GM12878 (cell line): Measurements from ENCODE around the gene SLC35A4. TPM values are rescaled to one million over a fixed set of nuclear protein-coding genes. Genes with fewer than 3 reads are reported as not detected.

Source experiments
- ATAC-seq: fragments of 200-7000 bp; cut with Tn5 transposase; 3 replicates; pipeline ENCODE4 v1.9.1; 2020; ENCODE audit warnings: mild to moderate bottlenecking, moderate library complexity
- BruUV-seq: library from RNA; stranded (reverse); fragments of 400-500 nt; replicated peaks from 2 replicates; lab custom pipeline; 2021; lab: Mats Ljungman, UMichigan
- CTCF ChIA-PET: fragments of 300-600 bp; sonication (Branson Sonifier 250); formaldehyde crosslinking; extraction: SDS; loops from one replicate; lab custom pipeline; 2021; ENCODE audit warnings: inconsistent platforms; lab: Yijun Ruan, JAX
- POLR2A ChIA-PET: fragments of 350-600 bp; formaldehyde crosslinking; extraction: SDS; loops from one replicate; lab custom pipeline; 2021; ENCODE audit warnings: inconsistent platforms; lab: Charles Lee
- RAD21 ChIA-PET: fragments of 300-600 bp; sonication (Branson Sonifier 250); formaldehyde crosslinking; loops from one replicate; lab custom pipeline; 2023; ENCODE audit warnings: antibody characterized with exemption; ENCODE audit not compliant: unreplicated experiment; lab: Charles Lee
- SMC1A ChIA-PET: fragments of 300-600 bp; sonication (Branson Sonifier 250); formaldehyde crosslinking; loops from one replicate; lab custom pipeline; 2023; ENCODE audit not compliant: unreplicated experiment, uncharacterized antibody; lab: Charles Lee
- DNase-seq: peaks from one replicate; pipeline ENCODE4 v3.0.0-alpha.2; 2011; ENCODE audit warnings: low read depth, low spot score
- FAIRE-seq: peaks from 3 replicates; lab custom pipeline; 2011; peaks lifted over from hg19 to GRCh38; lab: Jason Lieb, UNC
- H2AFZ ChIP-seq: 2 replicates; pipeline ENCODE4 v1.6.0; 2011; ENCODE audit warnings: low read depth, low read length, control low read depth; ENCODE audit not compliant: control insufficient read depth
- H3K27ac ChIP-seq: 2 replicates; pipeline ENCODE4 v1.5.1; 2011; ENCODE audit warnings: control low read depth; ENCODE audit not compliant: control insufficient read depth, insufficient read depth
- H3K27me3 ChIP-seq, 2 experiments: replicated peaks in 1 of 2; 2 replicates each; pipeline versions ENCODE4 v1.6.0 to v1.6.1; 2011; ENCODE audit warnings: low read length in 1 of 2; ENCODE audit not compliant: control insufficient read depth in 2 of 2, insufficient read depth in 2 of 2
- H3K36me3 ChIP-seq, 2 experiments: 2 replicates each; pipeline ENCODE4 v1.5.1; 2011; ENCODE audit warnings: low read length in 1 of 2; ENCODE audit not compliant: control insufficient read depth in 2 of 2, insufficient read depth in 2 of 2
- H3K4me1 ChIP-seq: 2 replicates; pipeline ENCODE4 v1.6.1; 2011; ENCODE audit warnings: mild to moderate bottlenecking, low read length, moderate library complexity, mixed read lengths; ENCODE audit not compliant: control insufficient read depth, insufficient read depth
- H3K4me2 ChIP-seq: 2 replicates; pipeline ENCODE4 v1.6.0; 2011; ENCODE audit warnings: control low read depth; ENCODE audit not compliant: control insufficient read depth, insufficient read depth
- H3K4me3 ChIP-seq: fragments of 200-600 bp; sonication (generic); 2 replicates; pipeline ENCODE4 v1.5.1; 2016
- H3K79me2 ChIP-seq: 2 replicates; pipeline ENCODE4 v1.6.0; 2011; ENCODE audit warnings: low read length; ENCODE audit not compliant: control insufficient read depth, insufficient read depth
- H3K9ac ChIP-seq: 2 replicates; pipeline ENCODE4 v1.8.0; 2011; ENCODE audit warnings: low read length, control low read depth, mixed read lengths; ENCODE audit not compliant: control insufficient read depth, insufficient read depth
- H3K9me3 ChIP-seq: replicated peaks from 3 replicates; pipeline ENCODE4 v1.5.1; 2011; ENCODE audit warnings: mild to moderate bottlenecking, low read length; ENCODE audit not compliant: control insufficient read depth, insufficient read depth
- H4K20me1 ChIP-seq: 2 replicates; pipeline ENCODE4 v1.6.0; 2011; ENCODE audit not compliant: control insufficient read depth, insufficient read depth
- ASH2L ChIP-seq: fragments of 300-600, 200-600 bp; sonication (generic); IDR thresholded peaks from 2 replicates; pipeline ENCODE4 v1.6.1; 2017; ENCODE audit warnings: low read depth, mild to moderate bottlenecking, borderline replicate concordance
- ATF3 ChIP-seq: IDR thresholded peaks from 2 replicates; pipeline ENCODE4 v1.6.1; 2011; ENCODE audit warnings: low read depth, mild to moderate bottlenecking, low read length, moderate library complexity, borderline replicate concordance; ENCODE audit errors: extremely low read depth
- CBX5 ChIP-seq: sonication (generic); IDR thresholded peaks from 2 replicates; pipeline ENCODE4 v1.6.1; 2016; ENCODE audit warnings: low read depth, moderate library complexity, mild to moderate bottlenecking, inconsistent platforms
- CHD4 ChIP-seq: fragments of 200-600 bp; sonication (generic); IDR thresholded peaks from 2 replicates; pipeline ENCODE4 v1.6.1; 2016; ENCODE audit warnings: mild to moderate bottlenecking
- E2F4 ChIP-seq: IDR thresholded peaks from 2 replicates; pipeline ENCODE4 v1.6.1; 2012; ENCODE audit warnings: low read depth, low read length, improper control_type of control experiment
- FOXM1 ChIP-seq: IDR thresholded peaks from 2 replicates; pipeline ENCODE4 v1.6.1; 2012; ENCODE audit warnings: low read depth, mild to moderate bottlenecking, inconsistent platforms, low read length, moderate library complexity
- GABPA ChIP-seq: IDR thresholded peaks from 2 replicates; pipeline ENCODE4 v1.6.1; 2014; ENCODE audit warnings: antibody characterized with exemption, low read depth, mild to moderate bottlenecking, inconsistent platforms
- KDM1A ChIP-seq: fragments of 200-600 bp; sonication (generic); IDR thresholded peaks from 2 replicates; pipeline ENCODE4 v1.6.1; 2016; ENCODE audit warnings: borderline replicate concordance
- NRF1 ChIP-seq: conservative IDR thresholded peaks from 2 replicates; pipeline ENCODE4 v1.6.1; 2011; ENCODE audit warnings: mild to moderate bottlenecking, low read depth, low read length, improper control_type of control experiment
- RAD21 ChIP-seq: IDR thresholded peaks from 2 replicates; pipeline ENCODE4 v1.6.1; 2011; ENCODE audit warnings: mild to moderate bottlenecking, low read depth, low read length, moderate library complexity; ENCODE audit not compliant: insufficient read depth
- RBBP5 ChIP-seq: fragments of 200-600 bp; sonication (generic); conservative IDR thresholded peaks from 2 replicates; pipeline ENCODE4 v1.6.1; 2016
- SUPT20H ChIP-seq: IDR thresholded peaks from 2 replicates; pipeline ENCODE4 v1.6.1; 2011; ENCODE audit warnings: low read depth, mild to moderate bottlenecking, low read length, moderate library complexity, borderline replicate concordance; ENCODE audit not compliant: control insufficient read depth
- TCF12 ChIP-seq: IDR thresholded peaks from 2 replicates; pipeline ENCODE4 v1.6.1; 2011; ENCODE audit warnings: low read depth, mild to moderate bottlenecking, low read length
- ZBTB40 ChIP-seq: fragments of 450-650 bp; IDR thresholded peaks from 2 replicates; pipeline ENCODE4 v1.6.1; 2016; ENCODE audit warnings: mild to moderate bottlenecking, moderate library complexity, borderline replicate concordance
- WGBS: methylation state at CpG from one replicate; pipeline ENCODE4 v1.1.6; 2016; ENCODE audit warnings: low lambda C conversion rate; ENCODE audit not compliant: insufficient replicate concordance, insufficient coverage; ENCODE audit errors: missing lambda C conversion rate; 5-methylcytosine and 5-hydroxymethylcytosine counted together
- in situ Hi-C: fragments of 300-500 bp; cut with MboI; formaldehyde crosslinking; loops from 9 replicates; pipeline ENCODE4 v1.14.3; 2018; ENCODE audit warnings: mixed read lengths
- intact Hi-C: fragments of 100-400 bp; cut with micrococcal nuclease; formaldehyde crosslinking; loops from one replicate; pipeline ENCODE4 v1.14.2; 2022; ENCODE audit not compliant: unreplicated experiment
- polyA plus RNA-seq, 11 experiments: library from polyadenylated mRNA; depleted of rRNA in 4 of 11; unstranded in 6 of 11; stranded (reverse) in 5 of 11; fragments of >200 nt; fragmentation: Nextera tagmentation in 4 of 11; fragmentation: Illumina TruSeq in 1 of 11; extraction: Ambion mirVana in 4 of 11; extraction: Trizol in 1 of 11; gene quantifications; 1 replicate in 1 of 11; 2 replicates in 10 of 11; pipeline versions ENCODE4 v1.2.1 to v1.2.3, GENCODE V29; 2011 to 2016; ENCODE audit warnings: inconsistent platforms in 2 of 11, missing spikeins in 2 of 11, low read depth in 1 of 11
- total RNA-seq, 4 experiments: library from RNA; depleted of rRNA in 3 of 4; stranded (reverse); fragments of >200 nt in 3 of 4; fragmentation: Illumina TruSeq in 1 of 4; extraction: Trizol in 1 of 4; gene quantifications; 2 replicates each; pipeline versions ENCODE4 v1.2.1 to v1.2.3, GENCODE V29; 2013 to 2021

SLC35A4 gene
- total and polyA plus RNA-seq, 10 of the 15 experiments (the other 5 are each of a cell fraction or from before 2014, with no cell fraction given) = 23.8 to 167 (median 114) TPM

GRCh38 chr5:140587495-140587894, 22.9 kb downstream of the SLC35A4 start (continued):
- TF ChIP-seq SUPT20H = no peak
- TF ChIP-seq KDM1A = no peak
- no peak for TF ChIP-seq ZBTB40
- TF ChIP-seq ATF3 = no peak

- ATAC-seq = no peak
- Histone ChIP-seq H3K9ac (no peak overlapping the region), H3K79me2 (no peaks in the 10 kb centered on the region), H3K9me3 (no peaks in the 10 kb centered on the region), H2AFZ (no peak overlapping the region), H3K4me2 (no peak overlapping the region), H3K36me3 (no peaks in the 10 kb centered on the region), H3K27ac (no peak overlapping the region), H4K20me1 (no peaks in the 10 kb centered on the region), H3K4me3 (no peak overlapping the region), H3K4me1 (no peaks in the 10 kb centered on the region), H3K27me3 (no peaks in the 10 kb centered on the region)
- ChIA-PET POLR2A (interaction anchor here (0.7 kb wide), 1 partner anchor 10 kb away, joined by 4 read pairs; no protein-coding TSS in a partner anchor), RAD21 (no interaction called here), SMC1A (interaction anchor here (1.5 kb wide), 1 partner anchor 41 kb away, joined by 4 read pairs; the partner anchor contains the start of gene EIF4EBP3), CTCF (interaction anchor here (1.1 kb wide), 1 partner anchor 237 kb away, joined by 3 read pairs; no protein-coding TSS in a partner anchor)
- FAIRE-seq = no peak
- WGBS = 70% methylated on average over 5 of the region's 5 CpGs
- intact Hi-C loops = no loop called here
- BruUV-seq = no TSS peak
- in situ Hi-C loops = no loop called here
- no peak for DNase-seq
- TF ChIP-seq FOXM1 = no peak
- no peak for TF ChIP-seq CHD4
- no peak for TF ChIP-seq ASH2L
- TF ChIP-seq RAD21 = no peak
- TF ChIP-seq NRF1 = no peak
- TF ChIP-seq E2F4 = no peak
- TF ChIP-seq RBBP5 = no peak
- no peak for TF ChIP-seq TCF12
- TF ChIP-seq GABPA = no peak
- no peak for TF ChIP-seq CBX5
Measured at GRCh38 chr5:140588311-140589070, 23.9 kb downstream of the SLC35A4 start.
